ENCODE data around the gene ECSIT. TPM values are rescaled to one million over a fixed set of nuclear protein-coding genes. Genes with fewer than 3 reads are reported as not detected.
"Not testable (repeated sequence)": the region's sequence is repeated elsewhere in the genome, so short reads cannot be mapped to it uniquely, and the experiment has no call there.

The ECSIT gene
- polyA plus RNA-seq, 1 of the 3 experiments (the other 2 are of a cell fraction): 43.8 TPM

DNA sequence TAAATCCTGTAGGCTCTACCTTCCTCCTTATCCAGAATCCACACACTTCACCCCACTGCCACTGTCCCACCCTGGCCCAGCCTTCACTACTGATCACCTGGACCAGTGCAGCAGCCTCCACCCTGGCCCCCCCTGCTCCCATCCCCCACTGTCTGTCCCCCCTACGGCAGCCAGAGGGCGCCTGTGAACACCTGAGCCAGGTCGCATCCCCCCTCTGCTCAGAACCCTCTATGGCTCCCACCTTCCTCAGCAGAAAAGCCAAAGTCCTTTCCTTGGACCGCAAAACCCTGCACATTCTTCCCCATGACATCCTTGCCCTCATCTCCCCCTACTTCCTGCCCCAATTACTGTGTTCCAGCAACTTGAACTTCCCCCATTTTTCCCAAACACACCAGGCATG is 68.7 kb downstream of the ECSIT start:
- 44% methylated on average over 4 of the region's 4 CpGs for WGBS (ENCODE audit: low lambda C conversion rate)
- H4K20me1 ChIP-seq (ENCODE audit: insufficient read depth): no peaks in the 10 kb centered on the region
- H3K36me3 ChIP-seq (replicated peaks in 1 of 2; ENCODE audit: control insufficient read depth in 1 of 2, insufficient read depth in 2 of 2, low read length in 1 of 2): no peaks in the 10 kb centered on the region
- no peaks in the 10 kb centered on the region for H3K27me3 ChIP-seq (ENCODE audit: insufficient read depth)
- H3K4me2 ChIP-seq: no peak overlapping the region
- H3K27ac ChIP-seq (ENCODE audit: low read depth in 2 of 2, low read length in 1 of 2): no peak overlapping the region
- no peaks in the 10 kb centered on the region for H3K79me2 ChIP-seq (ENCODE audit: insufficient read depth)
- TF ChIP-seq, protein P1, sequence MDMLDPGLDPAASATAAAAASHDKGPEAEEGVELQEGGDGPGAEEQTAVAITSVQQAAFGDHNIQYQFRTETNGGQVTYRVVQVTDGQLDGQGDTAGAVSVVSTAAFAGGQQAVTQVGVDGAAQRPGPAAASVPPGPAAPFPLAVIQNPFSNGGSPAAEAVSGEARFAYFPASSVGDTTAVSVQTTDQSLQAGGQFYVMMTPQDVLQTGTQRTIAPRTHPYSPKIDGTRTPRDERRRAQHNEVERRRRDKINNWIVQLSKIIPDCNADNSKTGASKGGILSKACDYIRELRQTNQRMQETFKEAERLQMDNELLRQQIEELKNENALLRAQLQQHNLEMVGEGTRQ (IDR thresholded peaks at IDR 0.05; ENCODE audit: borderline replicate concordance, low read depth, low read length): no peak
- no peak for TF ChIP-seq TCF12 (IDR thresholded peaks at IDR 0.05)
- no peak for TF ChIP-seq ELF1 (IDR thresholded peaks at IDR 0.05)
- TF ChIP-seq, protein P2, sequence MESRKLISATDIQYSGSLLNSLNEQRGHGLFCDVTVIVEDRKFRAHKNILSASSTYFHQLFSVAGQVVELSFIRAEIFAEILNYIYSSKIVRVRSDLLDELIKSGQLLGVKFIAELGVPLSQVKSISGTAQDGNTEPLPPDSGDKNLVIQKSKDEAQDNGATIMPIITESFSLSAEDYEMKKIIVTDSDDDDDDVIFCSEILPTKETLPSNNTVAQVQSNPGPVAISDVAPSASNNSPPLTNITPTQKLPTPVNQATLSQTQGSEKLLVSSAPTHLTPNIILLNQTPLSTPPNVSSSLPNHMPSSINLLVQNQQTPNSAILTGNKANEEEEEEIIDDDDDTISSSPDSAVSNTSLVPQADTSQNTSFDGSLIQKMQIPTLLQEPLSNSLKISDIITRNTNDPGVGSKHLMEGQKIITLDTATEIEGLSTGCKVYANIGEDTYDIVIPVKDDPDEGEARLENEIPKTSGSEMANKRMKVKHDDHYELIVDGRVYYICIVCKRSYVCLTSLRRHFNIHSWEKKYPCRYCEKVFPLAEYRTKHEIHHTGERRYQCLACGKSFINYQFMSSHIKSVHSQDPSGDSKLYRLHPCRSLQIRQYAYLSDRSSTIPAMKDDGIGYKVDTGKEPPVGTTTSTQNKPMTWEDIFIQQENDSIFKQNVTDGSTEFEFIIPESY (IDR thresholded peaks at IDR 0.05; ENCODE audit: borderline replicate concordance, low read depth): no peak
- TF ChIP-seq, protein P3, sequence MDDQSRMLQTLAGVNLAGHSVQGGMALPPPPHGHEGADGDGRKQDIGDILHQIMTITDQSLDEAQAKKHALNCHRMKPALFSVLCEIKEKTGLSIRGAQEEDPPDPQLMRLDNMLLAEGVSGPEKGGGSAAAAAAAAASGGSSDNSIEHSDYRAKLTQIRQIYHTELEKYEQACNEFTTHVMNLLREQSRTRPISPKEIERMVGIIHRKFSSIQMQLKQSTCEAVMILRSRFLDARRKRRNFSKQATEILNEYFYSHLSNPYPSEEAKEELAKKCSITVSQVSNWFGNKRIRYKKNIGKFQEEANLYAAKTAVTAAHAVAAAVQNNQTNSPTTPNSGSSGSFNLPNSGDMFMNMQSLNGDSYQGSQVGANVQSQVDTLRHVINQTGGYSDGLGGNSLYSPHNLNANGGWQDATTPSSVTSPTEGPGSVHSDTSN (IDR thresholded peaks at IDR 0.05): no peak
- no peak for TF ChIP-seq FOXJ3 (CRISPR knock-in tag; IDR thresholded peaks at IDR 0.05)
- TF ChIP-seq GATA2 (CRISPR knock-in tag; IDR thresholded peaks at IDR 0.05): no peak
- no peak for TF ChIP-seq YY1 (IDR thresholded peaks at IDR 0.05; ENCODE audit: low read depth)
- no peak for TF ChIP-seq FOXM1 (IDR thresholded peaks at IDR 0.05; ENCODE audit: low read depth)
- no peak for TF ChIP-seq JUND (IDR thresholded peaks at IDR 0.05)
- peak; percentile 17; the same call in 1 of the 2 replicates for TF ChIP-seq RAD21 (IDR thresholded peaks at IDR 0.05; ENCODE audit: low read length)
- TF ChIP-seq, protein P4, sequence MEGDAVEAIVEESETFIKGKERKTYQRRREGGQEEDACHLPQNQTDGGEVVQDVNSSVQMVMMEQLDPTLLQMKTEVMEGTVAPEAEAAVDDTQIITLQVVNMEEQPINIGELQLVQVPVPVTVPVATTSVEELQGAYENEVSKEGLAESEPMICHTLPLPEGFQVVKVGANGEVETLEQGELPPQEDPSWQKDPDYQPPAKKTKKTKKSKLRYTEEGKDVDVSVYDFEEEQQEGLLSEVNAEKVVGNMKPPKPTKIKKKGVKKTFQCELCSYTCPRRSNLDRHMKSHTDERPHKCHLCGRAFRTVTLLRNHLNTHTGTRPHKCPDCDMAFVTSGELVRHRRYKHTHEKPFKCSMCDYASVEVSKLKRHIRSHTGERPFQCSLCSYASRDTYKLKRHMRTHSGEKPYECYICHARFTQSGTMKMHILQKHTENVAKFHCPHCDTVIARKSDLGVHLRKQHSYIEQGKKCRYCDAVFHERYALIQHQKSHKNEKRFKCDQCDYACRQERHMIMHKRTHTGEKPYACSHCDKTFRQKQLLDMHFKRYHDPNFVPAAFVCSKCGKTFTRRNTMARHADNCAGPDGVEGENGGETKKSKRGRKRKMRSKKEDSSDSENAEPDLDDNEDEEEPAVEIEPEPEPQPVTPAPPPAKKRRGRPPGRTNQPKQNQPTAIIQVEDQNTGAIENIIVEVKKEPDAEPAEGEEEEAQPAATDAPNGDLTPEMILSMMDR (IDR thresholded peaks at IDR 0.05): peak; percentile 28
- no peak for TF ChIP-seq EZH2phosphoT487 (IDR thresholded peaks at IDR 0.05; ENCODE audit: borderline replicate concordance, low read depth)
- no peak overlapping the region for H2AFZ ChIP-seq (ENCODE audit: low read depth)
- H3K9ac ChIP-seq: no peak overlapping the region
- ChIA-PET CTCF (no interaction called here), POLR2A (no interaction called here)
- peak; percentile 80 for DNase-seq
- H3K9me3 ChIP-seq: no peaks in the 10 kb centered on the region
- H3K9me2 ChIP-seq: no peaks in the 10 kb centered on the region
- H3K4me1 ChIP-seq (ENCODE audit: control insufficient read depth in 1 of 2, insufficient read depth in 2 of 2, low read depth in 1 of 2, low read length in 1 of 2): no peaks in the 10 kb centered on the region
- no peaks in the 10 kb centered on the region for H3F3A ChIP-seq (replicated peaks; ENCODE audit: insufficient read depth)
- no peak overlapping the region for H3K4me3 ChIP-seq (ENCODE audit: low read depth in 2 of 2, low read length in 1 of 2)

DNA sequence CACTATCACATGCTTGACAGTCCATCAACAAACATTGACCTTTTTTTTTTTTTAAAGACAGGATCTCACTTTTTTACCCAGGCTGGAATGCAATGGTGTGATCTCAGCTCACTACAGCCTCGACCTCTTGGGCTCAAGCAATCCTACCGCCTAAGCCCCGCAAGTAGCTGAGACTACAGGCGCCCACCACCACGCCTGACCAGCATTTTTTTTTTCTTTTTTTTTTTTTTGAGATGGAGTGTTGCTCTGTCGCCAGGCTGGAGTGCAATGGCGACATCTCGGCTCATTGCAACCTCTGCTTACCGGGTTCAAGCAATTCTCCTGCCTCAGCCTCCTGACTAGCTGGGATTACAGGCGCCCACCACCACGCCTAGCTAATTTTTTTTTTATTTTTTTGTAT is 70.0 kb downstream of the ECSIT start:
- H3F3A ChIP-seq (replicated peaks; ENCODE audit: insufficient read depth); H3K27ac ChIP-seq (ENCODE audit: low read depth in 2 of 2, low read length in 1 of 2); H3K4me1 ChIP-seq (ENCODE audit: control insufficient read depth in 1 of 2, insufficient read depth in 2 of 2, low read depth in 1 of 2, low read length in 1 of 2); H3K9me3 ChIP-seq; H4K20me1 ChIP-seq (ENCODE audit: insufficient read depth); H3K4me2 ChIP-seq; H3K4me3 ChIP-seq (ENCODE audit: low read depth in 2 of 2, low read length in 1 of 2); H3K9ac ChIP-seq; H3K79me2 ChIP-seq (ENCODE audit: insufficient read depth); H3K27me3 ChIP-seq (ENCODE audit: insufficient read depth); H2AFZ ChIP-seq (ENCODE audit: low read depth); H3K36me3 ChIP-seq (replicated peaks in 1 of 2; ENCODE audit: control insufficient read depth in 1 of 2, insufficient read depth in 2 of 2, low read length in 1 of 2); DNase-seq; H3K9me2 ChIP-seq: not testable (repeated sequence)
- CTCF ChIA-PET: interaction anchor here (1.2 to 3.6 kb wide), 3 partner anchors 13 to 76 kb away, joined by 5 to 22 read pairs (median 7); no protein-coding TSS in a partner anchor
- WGBS (ENCODE audit: low lambda C conversion rate): 78% methylated on average over 11 of the region's 11 CpGs
- POLR2A ChIA-PET: interaction anchor here (0.6 kb wide), 1 partner anchor 9 kb away, joined by 3 read pairs; no protein-coding TSS in a partner anchor

Measured in SK-N-SH (cell line).